CD4-positive, alpha-beta T cell treated with Interleukin-4 for 1 hour (primary cell): ENCODE data around the gene P2RY8.
"Not testable (repeated sequence)": the region's sequence is repeated elsewhere in the genome, so short reads cannot be mapped to it uniquely, and the experiment has no call there.

Experiments used
- DNase-seq, 2 donors: peaks; one replicate each; pipeline ENCODE4 v3.0.0-alpha.2; 2020 to 2022

P2RY8 gene

GRCh38 chrX:1464041-1464970 lies 72.7 kb downstream of the P2RY8 start:
- DNase-seq, result peak; percentile 30 to 47

- peak in 1 of 2 donors; percentile 6 for DNase-seq
Observed at GRCh38 chrX:1463581-1463980, 73.4 kb downstream of the P2RY8 start.

GRCh38 chrX:1462596-1463251 lies 74.3 kb downstream of the P2RY8 start:
- DNase-seq, result peak; percentile 86 to 89

GRCh38 chrX:1462110-1462509 lies 74.9 kb downstream of the P2RY8 start:
- DNase-seq, result no peak

- DNase-seq, result no peak
Observed at GRCh38 chrX:1455948-1456280, 81.1 kb downstream of the P2RY8 start.

GRCh38 chrX:1453951-1454785 lies 82.8 kb downstream of the P2RY8 start:
- DNase-seq, result peak; percentile 89

- DNase-seq, result peak; percentile 84
Observed at GRCh38 chrX:1453395-1453783, 83.6 kb downstream of the P2RY8 start.

GRCh38 chrX:1452516-1453394 lies 84.2 kb downstream of the P2RY8 start, which contains the start of gene ASMTL:
Gene ASMTL, minus strand, starts transcription at chrX:1452909. Its CDS starts 69 bp downstream, at chrX:1452840.
- DNase-seq, result peak; percentile 98 to 99

GRCh38 chrX:1451661-1452515 lies 85.1 kb downstream of the P2RY8 start:
- no peak for DNase-seq

- no peak for DNase-seq
Observed at GRCh38 chrX:1451251-1451660, 85.7 kb downstream of the P2RY8 start.

GRCh38 chrX:1450361-1451161 lies 86.4 kb downstream of the P2RY8 start:
- DNase-seq, result no peak

- DNase-seq, result no peak
Observed at GRCh38 chrX:1449823-1450149, 87.2 kb downstream of the P2RY8 start.

GRCh38 chrX:1449036-1449822 lies 87.8 kb downstream of the P2RY8 start:
- no peak for DNase-seq

- not testable (repeated sequence) for DNase-seq
Observed at GRCh38 chrX:1448573-1449001, 88.4 kb downstream of the P2RY8 start.

GRCh38 chrX:1447969-1448572 lies 88.9 kb downstream of the P2RY8 start:
- not testable (repeated sequence) for DNase-seq

- not testable (repeated sequence) for DNase-seq
Observed at GRCh38 chrX:1446984-1447968, 89.7 kb downstream of the P2RY8 start.
